GM12874 (cell line): ENCODE measurements around the gene CBL.

Experiments
- TF ChIP-seq, protein P1 (sequence below): IDR thresholded peaks from 2 replicates; pipeline ENCODE4 v1.5.1; 2011; ENCODE audit warnings: low read depth, mild to moderate bottlenecking, control low read depth, low read length, moderate library complexity; ENCODE audit not compliant: insufficient read depth

The CBL gene

DNA sequence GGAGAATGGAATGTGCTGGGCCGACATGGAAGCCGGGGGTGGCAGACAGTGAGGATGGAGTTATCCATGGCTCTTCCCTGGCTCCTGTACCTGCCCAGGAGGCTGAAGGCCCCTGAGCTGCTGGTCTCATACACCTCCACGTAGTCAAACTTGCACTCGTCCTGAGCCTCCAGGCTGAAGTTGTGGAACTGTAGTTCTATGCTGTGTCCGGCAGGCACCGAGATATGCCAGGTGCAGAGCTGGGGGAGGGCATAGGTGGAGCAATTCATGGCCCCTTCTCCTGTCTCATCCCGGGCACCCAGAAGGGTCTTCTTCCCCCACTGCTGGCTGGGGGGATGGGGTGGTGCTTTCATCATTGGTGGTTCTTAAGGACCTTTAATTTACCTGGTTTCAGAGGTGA, 137.6 kb downstream of the CBL start:
- TF ChIP-seq, protein P1, sequence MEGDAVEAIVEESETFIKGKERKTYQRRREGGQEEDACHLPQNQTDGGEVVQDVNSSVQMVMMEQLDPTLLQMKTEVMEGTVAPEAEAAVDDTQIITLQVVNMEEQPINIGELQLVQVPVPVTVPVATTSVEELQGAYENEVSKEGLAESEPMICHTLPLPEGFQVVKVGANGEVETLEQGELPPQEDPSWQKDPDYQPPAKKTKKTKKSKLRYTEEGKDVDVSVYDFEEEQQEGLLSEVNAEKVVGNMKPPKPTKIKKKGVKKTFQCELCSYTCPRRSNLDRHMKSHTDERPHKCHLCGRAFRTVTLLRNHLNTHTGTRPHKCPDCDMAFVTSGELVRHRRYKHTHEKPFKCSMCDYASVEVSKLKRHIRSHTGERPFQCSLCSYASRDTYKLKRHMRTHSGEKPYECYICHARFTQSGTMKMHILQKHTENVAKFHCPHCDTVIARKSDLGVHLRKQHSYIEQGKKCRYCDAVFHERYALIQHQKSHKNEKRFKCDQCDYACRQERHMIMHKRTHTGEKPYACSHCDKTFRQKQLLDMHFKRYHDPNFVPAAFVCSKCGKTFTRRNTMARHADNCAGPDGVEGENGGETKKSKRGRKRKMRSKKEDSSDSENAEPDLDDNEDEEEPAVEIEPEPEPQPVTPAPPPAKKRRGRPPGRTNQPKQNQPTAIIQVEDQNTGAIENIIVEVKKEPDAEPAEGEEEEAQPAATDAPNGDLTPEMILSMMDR = no peak

DNA sequence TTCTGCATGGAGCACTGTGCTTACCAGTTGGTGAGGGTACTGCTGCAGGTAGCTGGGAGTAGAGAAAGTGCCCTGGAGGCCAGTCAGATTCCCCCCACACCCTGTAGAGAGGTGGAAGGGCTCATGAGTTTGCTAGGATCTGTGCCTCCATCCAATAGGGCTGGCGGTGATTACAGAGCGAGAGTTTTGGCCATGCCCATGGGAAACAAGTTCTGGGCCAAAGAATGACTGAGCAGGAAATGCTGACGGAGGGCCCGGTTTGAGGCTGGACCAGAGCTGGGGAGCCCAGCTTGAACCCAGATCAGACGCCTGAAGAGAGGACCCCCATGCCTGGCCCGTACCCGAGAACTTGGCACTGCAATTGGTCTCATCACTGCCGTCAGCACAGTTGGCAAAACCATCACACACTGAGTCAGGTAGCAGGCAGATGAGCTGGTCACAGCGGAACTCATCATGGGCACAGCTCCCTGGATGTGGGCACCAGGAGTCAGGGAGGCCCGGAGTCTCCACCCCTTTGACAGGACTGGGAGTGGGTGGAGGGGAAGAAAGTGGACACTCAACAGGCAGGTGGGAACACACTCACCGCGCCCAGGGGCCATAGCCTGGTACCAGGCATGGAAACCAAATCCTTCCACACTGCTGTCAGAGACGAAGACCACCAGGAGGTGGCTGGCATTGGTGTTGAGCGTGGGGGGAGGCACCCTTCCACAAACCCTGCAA, 138.3 kb downstream of the CBL start:
- TF ChIP-seq, protein P1 = no peak

DNA sequence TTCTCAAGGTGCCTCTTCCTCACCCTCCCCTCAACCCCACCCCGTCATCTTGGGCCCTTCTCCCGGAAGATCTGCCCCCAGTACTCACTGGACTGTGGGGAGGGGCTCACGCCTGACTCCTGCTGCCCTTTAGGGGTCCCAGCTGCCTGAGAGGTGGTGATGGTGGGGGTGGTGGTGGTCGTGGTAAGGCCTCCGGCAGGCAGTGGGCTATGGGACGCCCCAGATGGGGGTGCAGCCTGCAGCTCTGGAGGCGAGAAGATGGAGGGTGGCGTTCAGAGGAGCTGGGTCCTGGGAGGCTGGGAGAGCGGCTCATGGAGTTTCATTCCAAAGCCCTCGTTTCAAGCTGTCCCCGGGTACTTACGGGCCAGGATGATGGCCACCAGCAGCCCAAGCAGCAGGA, 139.5 kb downstream of the CBL start:
- TF ChIP-seq, protein P1 = no peak

DNA sequence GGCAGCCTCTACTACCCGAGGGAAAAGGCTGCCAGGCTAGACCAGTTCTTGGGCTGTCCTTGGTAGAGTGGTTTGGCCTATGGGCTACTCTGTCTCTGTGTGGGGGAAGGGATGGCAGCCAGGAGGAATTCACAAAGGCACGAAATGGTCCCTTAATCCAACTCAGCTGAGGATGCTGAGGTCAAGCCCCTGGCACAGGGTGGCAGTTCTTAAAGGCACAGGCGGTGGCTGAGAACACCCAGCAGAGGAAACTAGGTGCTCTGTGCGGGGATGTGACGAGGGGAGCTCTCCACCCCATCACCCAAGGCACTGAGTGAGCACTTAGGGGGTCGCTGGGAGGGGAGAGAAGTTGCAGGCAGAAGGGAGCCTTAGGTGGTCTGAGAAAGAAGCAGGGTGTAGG, 140.5 kb downstream of the CBL start, which contains the start of gene MFRP:
TSS of gene MFRP (minus strand) at position 101 of the 400 bp plus-strand sequence. CDS start 192 bp downstream, outside the sequence.
- TF ChIP-seq, protein P1 = no peak

DNA sequence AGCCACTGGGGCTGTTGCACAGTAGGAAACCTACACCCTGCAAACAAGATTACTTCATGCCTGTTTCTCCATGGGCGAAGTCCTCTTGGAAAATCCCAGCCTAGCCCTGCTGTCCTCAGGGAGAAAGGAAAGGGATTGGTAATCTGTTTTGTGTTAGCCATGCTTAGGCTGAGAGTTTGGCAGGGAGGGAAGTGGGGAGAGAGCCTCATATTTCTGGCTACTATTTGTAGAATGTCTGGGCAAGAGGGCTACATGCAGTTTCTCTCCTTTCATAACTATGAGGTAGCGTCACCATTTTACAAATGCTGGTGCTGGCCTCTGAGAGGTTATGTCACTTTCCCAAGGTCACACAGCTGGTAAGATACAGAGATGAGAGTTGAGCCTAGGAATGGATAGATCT, 141.1 kb downstream of the CBL start:
- TF ChIP-seq, protein P1 = no peak

DNA sequence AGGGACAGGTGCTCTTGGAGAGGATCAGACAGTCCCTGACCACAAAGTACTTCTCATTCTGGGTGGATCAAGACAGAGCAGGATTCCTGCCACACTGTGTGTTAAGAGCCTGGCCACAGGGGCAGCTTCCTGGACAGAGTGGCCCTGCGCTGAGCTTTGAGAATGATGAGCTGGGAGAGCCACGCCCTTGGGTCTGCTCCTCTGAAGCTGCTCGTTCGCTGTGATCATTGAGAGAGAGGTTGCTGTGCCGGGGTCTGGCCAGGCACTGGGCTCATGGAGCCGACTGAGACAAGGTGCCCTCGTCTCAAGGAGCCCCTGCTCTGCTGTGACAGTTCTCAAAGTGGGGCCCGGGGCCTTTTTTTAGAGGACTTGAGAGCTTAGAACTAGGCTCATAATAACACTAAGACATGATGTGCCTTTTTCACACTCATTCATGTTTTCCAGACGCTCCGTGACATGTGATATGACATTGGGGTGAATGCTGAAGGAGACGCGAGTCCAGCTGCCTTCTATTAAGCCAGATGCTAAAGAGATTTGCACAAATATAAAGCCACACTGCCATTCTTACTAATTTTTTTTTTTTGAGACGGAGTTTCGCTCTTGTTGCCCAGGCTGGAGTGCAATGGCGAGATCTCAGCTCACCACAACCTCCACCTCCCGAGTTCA, 141.9 kb downstream of the CBL start:
- TF ChIP-seq, protein P1 = no peak

DNA sequence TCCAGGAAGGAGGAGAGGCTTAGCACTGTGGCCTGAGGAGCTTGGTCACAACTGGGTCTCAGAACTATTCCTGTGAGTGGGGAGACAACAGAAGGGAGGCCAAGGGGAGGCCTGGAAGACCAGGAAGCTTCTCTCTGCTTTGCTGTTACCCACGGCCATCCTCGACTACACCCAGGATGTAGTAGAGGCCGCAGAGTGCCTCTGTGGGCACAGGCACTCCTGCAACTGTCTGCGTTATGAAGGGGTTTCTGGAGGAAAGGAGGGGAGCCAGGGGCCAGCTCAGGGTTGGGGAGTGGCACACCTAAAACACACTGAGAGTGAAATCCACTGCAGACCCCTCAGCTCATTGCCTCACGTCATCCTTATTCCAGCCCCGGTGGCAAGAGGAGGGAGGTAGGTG, 144.2 kb downstream of the CBL start:
- TF ChIP-seq, protein P1 = no peak
